Kidney epithelial cell (primary cell): ENCODE data around the gene LDLRAD4. TPM values are rescaled to one million over a fixed set of nuclear protein-coding genes. Genes with fewer than 3 reads are reported as not detected.

ENCODE experiments used
- DNase-seq: peaks from one replicate; pipeline ENCODE4 v3.0.0-alpha.2; 2010; ENCODE audit warnings: low read depth
- H3K27me3 ChIP-seq: 2 replicates; pipeline ENCODE4 v1.6.0; 2011; ENCODE audit warnings: low read length; ENCODE audit not compliant: control insufficient read depth, insufficient read depth
- H3K36me3 ChIP-seq: 2 replicates; pipeline ENCODE4 v1.5.1; 2011; ENCODE audit warnings: low read length; ENCODE audit not compliant: control insufficient read depth, insufficient read depth
- H3K4me3 ChIP-seq: 2 replicates; pipeline ENCODE4 v1.5.1; 2011; ENCODE audit warnings: low read depth, mild to moderate bottlenecking, control low read depth, low read length
- total RNA-seq: library from RNA; depleted of rRNA; stranded (reverse); fragments of >200 nt; gene quantifications from 2 replicates; pipeline ENCODE4 v1.2.3, GENCODE V29; 2015
- TF ChIP-seq, protein P1 (sequence below): IDR thresholded peaks from 2 replicates; pipeline ENCODE4 v1.5.1; 2011; ENCODE audit warnings: mild to moderate bottlenecking, moderate library complexity, low read length, control low read depth, inconsistent platforms; ENCODE audit not compliant: insufficient read depth, poor library complexity, severe bottlenecking

The LDLRAD4 gene
- total RNA-seq, 1 donor from 2014 or later, result 5.8 TPM

DNA sequence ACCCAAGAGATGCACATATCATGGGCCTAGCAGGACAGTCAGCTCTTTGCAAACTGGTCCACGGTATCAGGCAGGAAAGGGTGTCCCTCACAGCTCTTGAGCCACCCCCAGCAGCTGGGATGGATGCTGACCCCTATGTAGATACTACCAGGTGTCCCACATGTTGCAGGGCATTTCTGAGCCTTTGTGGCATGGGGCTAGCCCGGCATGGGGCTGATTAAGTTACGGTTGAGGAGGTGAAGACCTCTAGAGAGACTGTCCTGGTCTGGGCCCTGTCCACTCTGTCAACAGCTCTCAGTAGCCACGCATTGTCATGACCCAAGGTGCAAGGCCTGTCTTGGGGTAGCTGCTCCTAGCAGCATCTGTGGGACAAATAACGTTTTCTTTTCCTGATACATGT, 6.7 kb downstream of the LDLRAD4 start:
- H3K27me3 ChIP-seq, result peaks cover 8% of the 10 kb centered on the region
- no peak for DNase-seq
- H3K36me3 ChIP-seq, result no peaks in the 10 kb centered on the region
- H3K4me3 ChIP-seq, result no peak overlapping the region
- TF ChIP-seq, protein P1, sequence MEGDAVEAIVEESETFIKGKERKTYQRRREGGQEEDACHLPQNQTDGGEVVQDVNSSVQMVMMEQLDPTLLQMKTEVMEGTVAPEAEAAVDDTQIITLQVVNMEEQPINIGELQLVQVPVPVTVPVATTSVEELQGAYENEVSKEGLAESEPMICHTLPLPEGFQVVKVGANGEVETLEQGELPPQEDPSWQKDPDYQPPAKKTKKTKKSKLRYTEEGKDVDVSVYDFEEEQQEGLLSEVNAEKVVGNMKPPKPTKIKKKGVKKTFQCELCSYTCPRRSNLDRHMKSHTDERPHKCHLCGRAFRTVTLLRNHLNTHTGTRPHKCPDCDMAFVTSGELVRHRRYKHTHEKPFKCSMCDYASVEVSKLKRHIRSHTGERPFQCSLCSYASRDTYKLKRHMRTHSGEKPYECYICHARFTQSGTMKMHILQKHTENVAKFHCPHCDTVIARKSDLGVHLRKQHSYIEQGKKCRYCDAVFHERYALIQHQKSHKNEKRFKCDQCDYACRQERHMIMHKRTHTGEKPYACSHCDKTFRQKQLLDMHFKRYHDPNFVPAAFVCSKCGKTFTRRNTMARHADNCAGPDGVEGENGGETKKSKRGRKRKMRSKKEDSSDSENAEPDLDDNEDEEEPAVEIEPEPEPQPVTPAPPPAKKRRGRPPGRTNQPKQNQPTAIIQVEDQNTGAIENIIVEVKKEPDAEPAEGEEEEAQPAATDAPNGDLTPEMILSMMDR, result no peak

DNA sequence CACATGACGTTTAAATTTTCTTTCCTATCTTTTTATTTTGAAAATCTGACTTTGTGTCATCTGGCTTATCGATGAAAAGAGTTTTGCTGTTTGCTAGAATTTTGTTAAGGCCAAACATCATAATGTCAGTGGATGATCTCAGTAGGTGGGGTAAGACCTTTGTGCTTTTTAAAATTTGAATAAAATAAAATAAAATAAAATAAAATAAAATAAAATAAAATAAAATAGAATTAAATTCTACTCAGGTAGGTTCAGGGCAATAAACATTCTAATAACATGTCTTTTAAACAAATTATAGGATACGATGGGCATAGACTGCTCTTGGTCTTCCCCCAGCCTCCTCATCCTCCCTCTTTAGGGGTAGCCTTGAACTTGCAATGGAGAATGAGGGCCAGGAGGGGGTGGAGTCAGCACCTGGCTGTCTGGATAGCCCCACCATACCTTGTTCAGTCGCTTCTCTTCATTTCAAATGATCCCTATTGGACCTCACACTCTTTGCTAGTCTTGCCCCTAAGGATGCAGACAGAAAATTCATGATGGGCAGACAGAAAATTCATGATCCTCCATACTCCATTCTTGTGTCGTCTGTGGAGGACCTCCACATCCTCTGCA, 8.1 kb downstream of the LDLRAD4 start:
- no peak for DNase-seq
- TF ChIP-seq, protein P1, result no peak
- Histone ChIP-seq H3K27me3 (peaks cover 5% of the 10 kb centered on the region), H3K36me3 (no peaks in the 10 kb centered on the region), H3K4me3 (no peak overlapping the region)

GRCh38 chr18:13227910-13228309, 9.3 kb downstream of the LDLRAD4 start:
- H3K27me3 ChIP-seq, result no peaks in the 10 kb centered on the region
- no peaks in the 10 kb centered on the region for H3K36me3 ChIP-seq
- TF ChIP-seq, protein P1, result no peak
- H3K4me3 ChIP-seq, result no peak overlapping the region
- DNase-seq, result no peak

DNA sequence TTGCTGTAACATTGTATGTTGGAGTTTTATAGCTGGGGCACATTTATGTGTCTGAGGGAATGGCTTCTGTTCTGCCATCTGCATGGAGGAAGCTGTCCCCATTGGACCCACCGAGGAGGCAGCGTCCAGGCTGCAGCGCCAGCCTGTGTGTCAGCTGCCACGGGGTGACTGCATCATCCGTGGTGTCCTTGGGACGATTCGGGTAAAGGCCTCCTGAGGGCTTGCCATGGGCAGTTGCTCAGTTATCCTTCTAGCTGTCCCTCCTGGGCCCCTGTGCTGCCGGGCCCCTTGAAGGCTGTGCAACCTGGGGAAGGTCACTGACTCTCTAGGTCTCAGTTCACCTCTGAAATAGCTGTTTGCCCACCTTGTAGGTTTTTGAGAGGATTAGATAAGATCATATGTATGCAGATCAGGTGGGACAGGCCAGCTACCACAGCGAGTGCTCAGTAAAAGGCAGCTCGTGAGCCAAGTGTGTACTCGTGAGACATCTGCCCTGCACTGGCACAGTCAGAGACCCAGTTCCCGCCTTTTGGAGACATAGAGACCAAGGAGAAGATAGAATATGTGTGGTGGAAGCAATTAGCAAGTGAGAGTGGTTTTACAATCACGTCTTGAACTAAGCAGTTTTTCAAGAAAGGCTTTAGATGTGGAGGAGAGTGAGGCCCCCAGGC, 10.6 kb downstream of the LDLRAD4 start:
- TF ChIP-seq, protein P1, result no peak
- no peak for DNase-seq
- H3K36me3 ChIP-seq, result no peaks in the 10 kb centered on the region
- H3K4me3 ChIP-seq, result no peak overlapping the region
- H3K27me3 ChIP-seq, result no peaks in the 10 kb centered on the region

- no peaks in the 10 kb centered on the region for H3K36me3 ChIP-seq
- H3K27me3 ChIP-seq, result no peaks in the 10 kb centered on the region
- TF ChIP-seq, protein P1, result no peak
- DNase-seq, result no peak
- H3K4me3 ChIP-seq, result no peak overlapping the region
Observed at GRCh38 chr18:13231151-13231550, 12.6 kb downstream of the LDLRAD4 start.
